ENCODE results near the gene SMAD2. TPM values are rescaled to one million over a fixed set of nuclear protein-coding genes. Genes with fewer than 3 reads are reported as not detected.

Gene SMAD2
- total RNA-seq, 1 donor from 2014 or later, result 111 TPM

DNA sequence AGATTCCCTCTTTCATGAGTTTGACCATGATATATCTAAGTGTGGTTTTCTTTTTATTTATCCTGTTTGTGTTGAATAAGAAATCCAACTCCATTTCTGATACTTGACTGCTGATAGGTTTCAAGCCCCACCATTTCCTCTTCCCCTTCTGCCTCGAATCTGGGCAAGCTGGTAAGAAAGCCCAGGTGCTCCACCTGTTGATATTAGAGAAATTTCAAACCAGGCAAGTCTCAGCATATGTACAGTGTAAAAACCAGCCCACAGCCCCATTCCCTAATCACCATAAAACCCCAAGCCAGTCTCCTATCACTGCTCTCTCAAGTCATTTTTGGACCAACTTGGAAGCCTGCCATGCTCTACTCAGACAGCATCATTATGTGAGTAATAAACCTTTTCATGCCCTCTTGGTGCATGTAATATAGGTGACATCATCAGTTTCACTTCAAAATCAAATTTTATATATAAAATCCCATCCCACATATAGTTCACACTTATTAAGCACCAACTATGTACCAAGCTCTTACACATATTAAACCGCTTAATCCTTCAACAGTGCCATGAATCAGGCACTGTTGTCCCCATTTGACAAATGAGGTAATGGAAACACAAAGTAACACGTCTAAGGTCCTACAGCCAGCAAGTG lies 46.6 kb downstream of the SMAD2 start:
- DNase-seq (ENCODE audit: extremely low spot score, unreplicated experiment), result no peak
- H3K4me1 Mint-ChIP-seq (ENCODE audit: unreplicated experiment), result peaks cover 17% of the 10 kb centered on the region
- no peaks in the 10 kb centered on the region for H3K9me3 Mint-ChIP-seq
- H3K27ac Mint-ChIP-seq, result no peak overlapping the region
- H3K27me3 Mint-ChIP-seq, result no peaks in the 10 kb centered on the region
- TF ChIP-seq, protein P1, sequence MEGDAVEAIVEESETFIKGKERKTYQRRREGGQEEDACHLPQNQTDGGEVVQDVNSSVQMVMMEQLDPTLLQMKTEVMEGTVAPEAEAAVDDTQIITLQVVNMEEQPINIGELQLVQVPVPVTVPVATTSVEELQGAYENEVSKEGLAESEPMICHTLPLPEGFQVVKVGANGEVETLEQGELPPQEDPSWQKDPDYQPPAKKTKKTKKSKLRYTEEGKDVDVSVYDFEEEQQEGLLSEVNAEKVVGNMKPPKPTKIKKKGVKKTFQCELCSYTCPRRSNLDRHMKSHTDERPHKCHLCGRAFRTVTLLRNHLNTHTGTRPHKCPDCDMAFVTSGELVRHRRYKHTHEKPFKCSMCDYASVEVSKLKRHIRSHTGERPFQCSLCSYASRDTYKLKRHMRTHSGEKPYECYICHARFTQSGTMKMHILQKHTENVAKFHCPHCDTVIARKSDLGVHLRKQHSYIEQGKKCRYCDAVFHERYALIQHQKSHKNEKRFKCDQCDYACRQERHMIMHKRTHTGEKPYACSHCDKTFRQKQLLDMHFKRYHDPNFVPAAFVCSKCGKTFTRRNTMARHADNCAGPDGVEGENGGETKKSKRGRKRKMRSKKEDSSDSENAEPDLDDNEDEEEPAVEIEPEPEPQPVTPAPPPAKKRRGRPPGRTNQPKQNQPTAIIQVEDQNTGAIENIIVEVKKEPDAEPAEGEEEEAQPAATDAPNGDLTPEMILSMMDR (conservative IDR thresholded peaks at IDR 0.05), result no peak
- no peak overlapping the region for H3K4me3 Mint-ChIP-seq
- H3K36me3 Mint-ChIP-seq, result peaks cover 40% of the 10 kb centered on the region

DNA sequence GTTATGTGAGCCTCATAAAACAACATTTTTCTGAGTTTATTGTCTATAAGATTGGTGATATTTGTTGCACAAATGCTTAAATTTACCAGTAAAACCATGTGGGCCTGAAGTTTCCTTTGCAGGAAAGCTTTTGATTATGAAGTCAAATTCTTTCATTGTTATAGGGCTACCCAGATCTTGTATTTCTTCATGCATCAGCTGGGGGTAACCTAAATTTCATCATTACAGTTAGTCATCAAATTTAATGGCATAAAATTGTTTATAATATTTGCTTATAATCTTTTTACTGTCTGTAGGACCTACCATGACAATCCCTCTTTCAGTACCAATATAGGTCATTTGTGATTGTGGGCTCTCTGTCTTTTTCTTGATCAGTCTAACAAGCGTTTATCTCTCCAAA lies 47.8 kb downstream of the SMAD2 start:
- peaks cover 31% of the 10 kb centered on the region for H3K36me3 Mint-ChIP-seq
- no peaks in the 10 kb centered on the region for H3K27me3 Mint-ChIP-seq
- TF ChIP-seq, protein P1 (conservative IDR thresholded peaks at IDR 0.05), result no peak

DNA sequence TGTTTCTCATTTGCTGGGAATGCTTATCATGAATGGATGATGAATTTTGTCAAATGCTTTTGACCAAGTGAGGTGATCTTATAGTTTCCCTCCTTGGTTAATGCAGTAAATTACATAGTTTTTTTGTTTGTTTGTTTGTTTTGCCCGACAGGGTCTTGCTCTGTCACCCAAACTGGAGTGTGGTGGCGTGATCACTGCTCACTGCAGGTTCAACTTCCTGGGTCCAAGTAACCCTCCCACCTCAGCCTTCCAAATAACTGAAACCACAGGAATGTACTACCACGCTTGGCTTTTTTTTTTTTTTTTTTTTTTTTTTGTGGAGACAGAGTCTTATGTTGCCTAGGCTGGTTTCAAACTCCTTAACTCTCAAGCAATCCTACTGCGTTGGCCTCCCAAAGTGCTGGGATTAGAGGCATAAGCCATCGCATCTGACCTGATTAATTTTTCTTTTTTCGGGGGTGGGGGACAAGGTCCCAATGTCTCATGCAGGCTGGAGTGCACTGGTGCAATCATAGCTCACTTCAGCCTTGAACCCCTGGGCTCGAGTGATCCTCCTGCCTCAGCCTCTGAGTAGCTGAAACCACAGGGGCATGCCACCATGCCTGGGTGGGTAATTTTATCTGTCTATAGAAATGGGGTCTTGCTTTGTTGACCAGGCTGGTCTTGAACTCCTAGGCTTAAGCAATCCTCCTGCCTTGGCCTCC lies 48.6 kb downstream of the SMAD2 start:
- H3K27me3 Mint-ChIP-seq, result no peaks in the 10 kb centered on the region
- no peak for DNase-seq (ENCODE audit: extremely low spot score, unreplicated experiment)
- H3K9me3 Mint-ChIP-seq, result no peaks in the 10 kb centered on the region
- no peak overlapping the region for H3K27ac Mint-ChIP-seq
- H3K4me3 Mint-ChIP-seq, result no peak overlapping the region
- TF ChIP-seq, protein P1 (conservative IDR thresholded peaks at IDR 0.05), result no peak
- H3K36me3 Mint-ChIP-seq, result peaks cover 28% of the 10 kb centered on the region
- H3K4me1 Mint-ChIP-seq (ENCODE audit: unreplicated experiment), result peaks cover 8% of the 10 kb centered on the region

More for the DNA sequence above, 47.8 kb downstream of the SMAD2 start:
- DNase-seq (ENCODE audit: extremely low spot score, unreplicated experiment), result no peak
- Mint-ChIP-seq H3K4me3 (no peak overlapping the region), H3K4me1 (ENCODE audit: unreplicated experiment) (peaks cover 8% of the 10 kb centered on the region), H3K27ac (no peak overlapping the region), H3K9me3 (no peaks in the 10 kb centered on the region)

DNA sequence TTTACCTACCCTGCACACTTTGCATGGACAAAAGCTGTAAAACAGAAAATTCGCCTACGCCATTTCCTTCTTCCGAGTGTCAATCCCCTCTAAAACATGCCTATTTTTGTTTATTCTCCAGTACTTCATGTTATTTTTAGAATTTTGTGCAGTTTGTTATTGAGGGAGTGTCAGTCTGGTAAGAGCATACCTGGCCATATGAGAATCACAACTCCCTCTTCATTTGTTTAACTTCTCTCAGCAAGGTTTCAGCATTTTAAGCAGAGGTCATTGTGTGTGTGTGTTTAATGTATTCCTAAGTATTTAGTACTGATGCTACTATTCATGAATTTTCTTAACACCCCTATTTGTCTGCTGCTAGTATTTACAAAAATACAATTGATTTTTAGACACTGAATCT lies 49.4 kb downstream of the SMAD2 start:
- Mint-ChIP-seq H3K27ac (no peak overlapping the region), H3K9me3 (no peaks in the 10 kb centered on the region), H3K4me3 (no peak overlapping the region), H3K27me3 (no peaks in the 10 kb centered on the region), H3K4me1 (ENCODE audit: unreplicated experiment) (peaks cover 8% of the 10 kb centered on the region), H3K36me3 (peaks cover 28% of the 10 kb centered on the region)
- TF ChIP-seq, protein P1 (conservative IDR thresholded peaks at IDR 0.05), result no peak
- DNase-seq (ENCODE audit: extremely low spot score, unreplicated experiment), result no peak

DNA sequence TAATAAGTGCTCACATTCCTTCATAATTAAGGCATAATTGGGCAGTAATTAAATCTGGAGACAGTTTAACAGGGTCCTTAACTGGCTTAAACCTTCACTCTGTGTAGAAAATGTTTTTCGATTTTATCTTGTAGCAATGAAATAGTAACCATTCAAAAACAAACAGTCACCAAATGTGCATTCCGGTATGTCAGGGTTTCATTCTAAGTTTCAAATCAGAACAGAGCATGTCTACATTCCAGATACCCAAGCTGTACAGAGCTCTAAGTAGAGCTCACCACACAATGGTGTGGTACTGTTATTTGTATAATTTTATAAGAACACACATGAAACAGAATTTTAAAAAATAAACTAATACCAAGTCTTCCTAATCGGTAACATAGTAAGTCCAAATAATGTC lies 52.6 kb downstream of the SMAD2 start:
- Mint-ChIP-seq H3K9me3 (no peaks in the 10 kb centered on the region), H3K36me3 (peaks cover 27% of the 10 kb centered on the region), H3K4me1 (ENCODE audit: unreplicated experiment) (peaks cover 23% of the 10 kb centered on the region), H3K27me3 (no peaks in the 10 kb centered on the region), H3K4me3 (no peak overlapping the region), H3K27ac (no peak overlapping the region)
- no peak for DNase-seq (ENCODE audit: extremely low spot score, unreplicated experiment)
- TF ChIP-seq, protein P1 (conservative IDR thresholded peaks at IDR 0.05), result no peak
